Mucosa of stomach (tissue), 1 donor: ENCODE results near the gene MT1B.
A peak's percentile ranks its signal among the peaks of the same experiment; 100 is the strongest.

ENCODE experiments used
- H3K27me3 ChIP-seq: one replicate; pipeline ENCODE4 v1.7.0; 2013; ENCODE audit warnings: mild to moderate bottlenecking, low read length; ENCODE audit not compliant: control insufficient read depth, insufficient read depth
- H3K36me3 ChIP-seq: one replicate; pipeline ENCODE4 v1.7.0; 2013; ENCODE audit warnings: low read length; ENCODE audit not compliant: control insufficient read depth, insufficient read depth
- H3K4me1 ChIP-seq: one replicate; pipeline ENCODE4 v1.7.0; 2013; ENCODE audit warnings: mild to moderate bottlenecking, low read length; ENCODE audit not compliant: control insufficient read depth, insufficient read depth
- H3K4me3 ChIP-seq: one replicate; pipeline ENCODE4 v1.7.0; 2013; ENCODE audit warnings: low read length
- H3K9ac ChIP-seq: one replicate; pipeline ENCODE4 v1.7.0; 2013; ENCODE audit warnings: mild to moderate bottlenecking, low read length, moderate library complexity
- H3K9me3 ChIP-seq: one replicate; pipeline ENCODE4 v1.7.0; 2013; ENCODE audit warnings: mild to moderate bottlenecking, low read length, moderate library complexity; ENCODE audit not compliant: control insufficient read depth
- donor health status: Pancreatic carcinoma.

MT1B gene

GRCh38 chr16:56645311-56645710 lies 6.4 kb upstream of the MT1B start:
- no peak overlapping the region for H3K9ac ChIP-seq
- H3K27me3 ChIP-seq, result peaks cover 10% of the 10 kb centered on the region
- H3K4me3 ChIP-seq, result no peak overlapping the region
- H3K9me3 ChIP-seq, result no peaks in the 10 kb centered on the region
- H3K4me1 ChIP-seq, result peaks cover 52% of the 10 kb centered on the region
- H3K36me3 ChIP-seq, result no peaks in the 10 kb centered on the region

GRCh38 chr16:56645838-56646237 lies 5.8 kb upstream of the MT1B start:
- Histone ChIP-seq H3K4me3 (no peak overlapping the region), H3K9ac (no peak overlapping the region), H3K36me3 (no peaks in the 10 kb centered on the region), H3K9me3 (no peaks in the 10 kb centered on the region), H3K4me1 (peaks cover 54% of the 10 kb centered on the region), H3K27me3 (peaks cover 10% of the 10 kb centered on the region)

GRCh38 chr16:56647641-56648431 lies 3.9 kb upstream of the MT1B start:
- H3K27me3 ChIP-seq, result peaks cover 10% of the 10 kb centered on the region
- H3K4me3 ChIP-seq, result no peak overlapping the region
- H3K9ac ChIP-seq, result no peak overlapping the region

GRCh38 chr16:56649271-56649670 lies 2.4 kb upstream of the MT1B start:
- Histone ChIP-seq H3K4me3 (no peak overlapping the region), H3K27me3 (peaks cover 5% of the 10 kb centered on the region), H3K9ac (no peak overlapping the region), H3K4me1 (peaks cover 38% of the 10 kb centered on the region), H3K36me3 (no peaks in the 10 kb centered on the region), H3K9me3 (no peaks in the 10 kb centered on the region)

More at GRCh38 chr16:56647641-56648431, 3.9 kb upstream of the MT1B start:
- H3K4me1 ChIP-seq, result peaks cover 50% of the 10 kb centered on the region
- no peaks in the 10 kb centered on the region for H3K36me3 ChIP-seq
- no peaks in the 10 kb centered on the region for H3K9me3 ChIP-seq

- Histone ChIP-seq H3K27me3 (peaks cover 5% of the 10 kb centered on the region), H3K36me3 (no peaks in the 10 kb centered on the region), H3K4me3 (no peak overlapping the region), H3K9ac (no peak overlapping the region), H3K4me1 (peaks cover 38% of the 10 kb centered on the region), H3K9me3 (no peaks in the 10 kb centered on the region)
These were observed 1.9 kb upstream of the MT1B start for GRCh38 chr16:56649820-56650219.

GRCh38 chr16:56652600-56652999 lies 914 bp downstream of the MT1B start:
- peaks cover 2% of the 10 kb centered on the region for H3K27me3 ChIP-seq
- peaks cover 27% of the 10 kb centered on the region for H3K4me1 ChIP-seq

GRCh38 chr16:56653218-56653617 lies 1.5 kb downstream of the MT1B start:
- peaks cover 25% of the 10 kb centered on the region for H3K4me1 ChIP-seq
- no peaks in the 10 kb centered on the region for H3K36me3 ChIP-seq
- no peak overlapping the region for H3K4me3 ChIP-seq
- no peaks in the 10 kb centered on the region for H3K27me3 ChIP-seq
- H3K9ac ChIP-seq, result no peak overlapping the region
- H3K9me3 ChIP-seq, result no peaks in the 10 kb centered on the region

More at GRCh38 chr16:56652600-56652999, 914 bp downstream of the MT1B start:
- Histone ChIP-seq H3K9ac (no peak overlapping the region), H3K36me3 (no peaks in the 10 kb centered on the region), H3K9me3 (no peaks in the 10 kb centered on the region), H3K4me3 (no peak overlapping the region)

GRCh38 chr16:56657555-56658326 lies 6.1 kb downstream of the MT1B start, which contains the start of gene MT1F:
Gene MT1F (plus strand): TSS chr16:56657959. CDS start chr16:56658059, 100 bp downstream.
- H3K4me1 ChIP-seq, result peaks cover 19% of the 10 kb centered on the region
- H3K9ac ChIP-seq, result peak within 1 kb of the TSS; percentile 81
- H3K36me3 ChIP-seq, result no peaks in the 10 kb centered on the region
- peaks cover 7% of the 10 kb centered on the region for H3K27me3 ChIP-seq
- no peaks in the 10 kb centered on the region for H3K9me3 ChIP-seq
- H3K4me3 ChIP-seq, result peak within 1 kb of the TSS; percentile 80

GRCh38 chr16:56658327-56658875 lies 6.7 kb downstream of the MT1B start:
- H3K4me3 ChIP-seq, result peak overlapping the region; percentile 80
- peak overlapping the region; percentile 81 for H3K9ac ChIP-seq
- peaks cover 9% of the 10 kb centered on the region for H3K27me3 ChIP-seq
- H3K4me1 ChIP-seq, result peaks cover 19% of the 10 kb centered on the region
- no peaks in the 10 kb centered on the region for H3K9me3 ChIP-seq
- no peaks in the 10 kb centered on the region for H3K36me3 ChIP-seq

- Histone ChIP-seq H3K27me3 (peaks cover 17% of the 10 kb centered on the region), H3K4me1 (peaks cover 16% of the 10 kb centered on the region), H3K4me3 (no peak overlapping the region), H3K9me3 (no peaks in the 10 kb centered on the region), H3K36me3 (no peaks in the 10 kb centered on the region), H3K9ac (no peak overlapping the region)
These were observed 11.0 kb downstream of the MT1B start for GRCh38 chr16:56662357-56663354.

- H3K4me1 ChIP-seq, result peaks cover 19% of the 10 kb centered on the region
- H3K4me3 ChIP-seq, result no peak overlapping the region
- H3K27me3 ChIP-seq, result peaks cover 33% of the 10 kb centered on the region
- no peaks in the 10 kb centered on the region for H3K9me3 ChIP-seq
- no peak overlapping the region for H3K9ac ChIP-seq
- H3K36me3 ChIP-seq, result no peaks in the 10 kb centered on the region
These were observed 12.8 kb downstream of the MT1B start for GRCh38 chr16:56664506-56664905.
